Measurements from ENCODE around the gene IL5RA.

IL5RA gene, protein sequence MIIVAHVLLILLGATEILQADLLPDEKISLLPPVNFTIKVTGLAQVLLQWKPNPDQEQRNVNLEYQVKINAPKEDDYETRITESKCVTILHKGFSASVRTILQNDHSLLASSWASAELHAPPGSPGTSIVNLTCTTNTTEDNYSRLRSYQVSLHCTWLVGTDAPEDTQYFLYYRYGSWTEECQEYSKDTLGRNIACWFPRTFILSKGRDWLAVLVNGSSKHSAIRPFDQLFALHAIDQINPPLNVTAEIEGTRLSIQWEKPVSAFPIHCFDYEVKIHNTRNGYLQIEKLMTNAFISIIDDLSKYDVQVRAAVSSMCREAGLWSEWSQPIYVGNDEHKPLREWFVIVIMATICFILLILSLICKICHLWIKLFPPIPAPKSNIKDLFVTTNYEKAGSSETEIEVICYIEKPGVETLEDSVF

DNA sequence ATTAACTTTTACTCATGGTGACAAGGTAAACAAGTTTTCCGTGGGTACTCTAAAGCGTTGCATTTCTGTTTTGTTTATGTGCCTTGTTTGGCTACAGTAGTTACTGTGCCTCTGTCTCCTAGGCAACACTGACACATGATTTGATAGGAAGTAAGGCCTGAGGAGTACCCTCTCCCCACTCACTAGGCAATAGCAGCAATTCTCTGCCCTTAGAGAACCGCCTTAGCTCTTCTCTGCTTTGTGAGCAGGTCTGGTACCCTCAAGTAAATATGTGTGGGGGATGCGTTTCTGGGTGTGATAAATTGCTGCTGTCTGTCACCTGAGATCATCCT is at the start of gene IL5RA:
Gene IL5RA, minus strand, starts transcription at position 76 of the 332 bp plus-strand sequence. CDS start 5,390 bp downstream, outside the sequence.
- peak; percentile 3 for DNase-seq

DNA sequence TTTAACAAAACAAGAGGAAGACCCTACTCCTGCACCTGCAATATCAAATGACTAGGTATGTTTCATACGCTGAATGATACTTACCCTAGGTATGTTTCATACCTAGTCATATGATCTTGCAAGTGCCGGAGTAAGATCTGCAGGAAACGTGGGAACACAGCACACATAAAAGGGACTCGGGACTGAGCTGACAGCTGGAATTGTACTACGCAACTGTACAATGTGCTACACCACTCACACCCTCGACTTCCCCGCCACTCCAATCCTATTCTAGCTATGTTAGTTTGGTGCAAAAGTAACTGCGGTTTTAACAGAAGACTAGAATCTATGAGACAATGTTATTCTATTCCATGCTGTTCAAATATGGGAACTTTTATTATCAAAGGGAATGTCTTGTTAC is 47.3 kb upstream of the IL5RA start:
- no peak for DNase-seq

DNA sequence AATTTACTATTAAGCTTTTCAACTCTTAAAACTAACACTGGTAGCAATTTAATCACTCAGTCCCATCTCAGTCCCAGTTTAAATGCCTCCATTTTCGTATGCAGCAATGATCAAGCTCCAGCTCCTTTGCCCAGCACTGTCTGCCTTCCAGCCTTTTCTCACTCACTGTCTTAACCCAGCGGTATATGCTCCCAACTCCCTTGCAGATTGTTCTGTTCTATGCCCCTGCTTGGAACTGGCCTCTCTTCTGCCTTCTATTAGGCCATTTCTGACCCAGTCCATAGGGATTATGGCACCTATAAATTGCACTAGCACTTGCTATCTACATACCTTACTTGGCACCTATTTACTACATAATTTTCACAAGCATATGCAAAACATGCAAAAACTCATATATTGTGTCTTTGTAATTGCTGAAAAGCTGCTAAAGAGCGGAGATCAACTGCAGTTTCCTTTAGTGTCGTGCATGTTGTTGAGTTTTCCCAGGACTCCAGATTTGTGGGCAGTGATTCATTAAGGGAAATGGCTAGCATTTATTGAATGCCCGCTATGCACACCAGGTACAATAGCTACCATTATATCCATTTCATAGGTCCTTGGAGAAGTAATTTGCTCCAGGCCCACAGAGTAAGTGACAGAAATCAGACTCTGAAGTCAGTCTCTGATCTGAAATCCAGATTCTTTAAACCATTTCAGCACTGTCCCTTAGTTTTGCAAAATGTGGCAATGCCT is 44.9 kb upstream of the IL5RA start:
- DNase-seq: no peak

DNA sequence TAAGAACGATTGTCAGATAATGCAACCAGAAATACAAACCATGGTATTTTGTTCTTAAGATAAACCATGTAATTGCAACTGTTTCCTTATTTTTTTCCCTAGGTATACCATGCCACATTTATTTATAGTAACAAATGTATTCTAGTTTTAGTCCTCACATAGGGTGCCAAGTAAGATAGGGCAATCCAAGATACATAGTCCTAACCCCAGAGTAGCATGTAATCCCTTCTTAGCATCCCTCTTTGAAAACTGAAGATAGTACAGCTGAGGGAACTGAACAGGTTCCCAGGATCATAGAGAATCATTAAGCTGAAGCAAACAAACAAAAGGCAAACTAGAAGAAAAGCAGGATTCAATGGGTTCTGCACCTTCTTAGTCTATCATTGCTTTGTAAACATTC is 41.3 kb upstream of the IL5RA start:
- DNase-seq: no peak

DNA sequence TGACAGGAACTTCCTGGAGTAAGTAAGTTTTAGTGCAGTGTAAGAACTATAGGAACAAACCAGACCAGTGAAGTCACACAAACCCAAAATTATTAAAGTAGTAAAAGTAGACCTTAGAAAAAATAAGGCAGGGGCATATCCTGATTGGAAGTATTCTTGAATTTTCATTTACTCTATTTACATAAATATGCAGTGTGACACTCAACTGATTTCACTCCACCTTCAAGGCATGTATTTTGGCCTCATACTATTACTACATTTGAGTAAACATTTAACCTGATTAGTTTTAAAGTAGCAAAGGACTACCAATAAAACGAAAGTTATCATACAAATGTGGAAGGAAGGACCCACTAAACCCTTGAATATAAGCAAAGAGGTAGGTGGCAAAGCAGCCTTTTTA is 39.4 kb upstream of the IL5RA start:
- no peak for DNase-seq

DNA sequence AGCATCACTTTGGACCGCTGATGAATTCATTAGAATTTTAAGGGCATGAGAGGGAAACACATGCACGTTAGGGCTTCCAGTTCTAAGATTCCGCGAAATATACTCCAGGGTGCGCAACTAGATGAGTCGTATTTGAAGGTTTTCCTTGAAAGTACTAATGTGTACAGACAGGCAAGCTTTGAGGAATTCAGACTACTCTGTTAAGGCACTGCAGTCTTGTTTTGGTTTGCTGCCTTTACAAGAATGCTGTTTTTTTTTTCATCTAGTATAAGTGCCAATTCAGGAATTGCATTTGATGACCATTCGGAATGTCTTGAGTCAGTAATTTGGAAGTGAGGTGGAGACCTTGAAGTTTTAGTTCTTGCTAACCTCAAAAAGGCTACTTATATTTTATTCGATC is 35.7 kb upstream of the IL5RA start:
- no peak for DNase-seq

DNA sequence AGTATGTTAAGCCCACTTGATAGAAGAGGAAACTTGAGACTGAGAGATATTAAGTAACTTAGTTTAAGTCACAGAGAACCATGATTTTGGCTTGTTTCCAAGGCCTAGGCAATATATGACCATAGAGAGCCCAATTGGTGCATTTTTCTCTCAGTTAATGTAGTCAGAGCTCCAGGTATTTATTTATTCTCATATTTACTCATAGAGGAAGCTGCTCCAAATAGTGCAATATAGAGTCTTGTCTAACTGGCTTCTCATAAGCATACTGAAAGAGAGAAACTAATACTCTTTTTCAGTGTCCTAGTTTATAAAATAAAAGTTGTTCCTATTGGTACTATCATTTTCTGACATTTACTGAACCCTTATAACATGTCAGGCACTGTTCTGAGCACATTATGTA is 31.8 kb upstream of the IL5RA start:
- no peak for DNase-seq

DNA sequence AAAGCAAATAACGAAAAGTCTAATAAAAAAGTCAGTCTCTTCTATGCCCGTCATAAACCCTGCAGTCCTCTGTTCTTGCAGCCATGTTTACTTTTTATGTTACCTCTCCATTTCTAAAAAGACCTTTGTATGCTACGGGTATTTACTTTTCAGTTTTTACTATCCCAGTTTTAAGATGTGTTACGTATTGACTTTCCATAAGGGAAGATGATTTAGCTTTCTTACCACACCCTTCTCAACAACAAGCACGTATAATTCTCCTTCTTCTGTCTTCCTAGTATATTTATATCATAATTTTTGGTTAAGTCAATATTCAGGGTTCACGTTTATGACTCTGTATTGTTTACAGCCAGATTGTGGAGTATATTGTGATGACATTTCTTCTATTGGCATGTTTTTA is 27.4 kb upstream of the IL5RA start:
- no peak for DNase-seq

DNA sequence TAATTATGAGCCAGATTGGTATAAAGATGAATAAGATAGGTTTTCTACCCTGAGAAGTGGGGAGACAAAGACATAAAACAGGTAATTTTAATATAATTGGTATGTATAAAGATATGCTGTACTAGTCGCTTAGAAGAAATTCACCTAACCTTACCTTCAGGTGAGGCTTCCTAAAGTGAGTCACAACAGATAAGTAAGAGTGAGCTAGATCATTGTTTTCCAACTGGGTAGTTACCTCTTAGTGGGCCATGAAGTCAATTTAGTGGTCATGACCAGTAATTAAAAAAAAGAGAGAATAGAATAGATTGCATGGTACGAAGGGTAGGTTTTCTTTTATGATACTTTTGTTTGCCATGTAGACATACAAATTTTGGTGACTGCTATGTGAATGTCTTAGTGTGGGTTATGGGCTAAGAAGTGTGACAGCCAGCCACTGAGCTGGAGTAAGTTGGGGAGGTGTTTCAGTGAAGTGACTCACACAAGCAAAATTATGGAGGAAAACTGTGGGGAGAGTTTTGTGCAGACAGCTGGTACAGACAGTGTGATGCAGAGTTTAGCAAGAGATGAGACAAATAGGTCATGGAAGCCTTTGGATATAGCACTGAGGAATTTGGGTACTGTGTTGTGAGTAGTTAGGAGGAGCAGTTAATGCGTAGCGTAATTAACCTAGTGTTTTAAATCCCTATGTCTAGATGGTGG is 24.7 kb upstream of the IL5RA start:
- DNase-seq: no peak

DNA sequence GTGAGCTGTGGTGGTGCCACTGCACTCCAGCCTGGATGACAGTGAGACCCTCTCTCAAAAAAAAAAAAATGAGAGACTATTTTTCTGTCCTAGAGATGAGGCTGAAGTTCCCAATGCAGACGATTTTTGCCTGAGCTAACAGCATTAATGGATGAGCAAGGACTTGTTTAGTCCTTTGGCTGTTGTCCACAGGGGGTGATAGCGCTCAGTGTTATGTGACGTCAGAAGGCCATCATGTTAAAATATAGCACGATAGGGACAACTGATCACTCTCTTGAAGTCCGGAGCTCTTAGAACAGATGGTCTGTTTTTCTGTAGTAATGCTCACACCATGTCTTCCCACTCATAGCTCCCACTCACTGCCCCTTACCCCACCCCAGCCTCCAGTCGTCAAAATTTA is 23.3 kb upstream of the IL5RA start:
- no peak for DNase-seq

DNA sequence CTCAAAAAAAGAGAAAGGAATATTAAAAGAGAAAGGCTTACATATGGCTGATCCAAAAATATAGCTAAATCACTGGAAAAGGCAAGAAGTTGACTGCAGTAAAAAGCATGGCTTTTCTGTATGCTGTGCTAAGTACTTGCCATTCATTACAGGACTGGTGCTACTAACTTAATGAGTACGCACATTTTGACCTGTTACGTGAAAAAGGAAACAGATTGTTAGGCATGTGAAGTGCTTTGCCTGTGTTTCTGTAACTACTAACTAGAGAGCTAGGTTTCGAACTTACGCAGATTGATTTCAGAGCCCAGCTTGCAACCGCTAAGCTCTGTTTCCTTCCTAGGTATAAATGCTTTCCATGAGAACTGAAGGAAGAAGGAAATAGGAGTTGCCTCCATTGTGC is 19.4 kb upstream of the IL5RA start:
- no peak for DNase-seq

DNA sequence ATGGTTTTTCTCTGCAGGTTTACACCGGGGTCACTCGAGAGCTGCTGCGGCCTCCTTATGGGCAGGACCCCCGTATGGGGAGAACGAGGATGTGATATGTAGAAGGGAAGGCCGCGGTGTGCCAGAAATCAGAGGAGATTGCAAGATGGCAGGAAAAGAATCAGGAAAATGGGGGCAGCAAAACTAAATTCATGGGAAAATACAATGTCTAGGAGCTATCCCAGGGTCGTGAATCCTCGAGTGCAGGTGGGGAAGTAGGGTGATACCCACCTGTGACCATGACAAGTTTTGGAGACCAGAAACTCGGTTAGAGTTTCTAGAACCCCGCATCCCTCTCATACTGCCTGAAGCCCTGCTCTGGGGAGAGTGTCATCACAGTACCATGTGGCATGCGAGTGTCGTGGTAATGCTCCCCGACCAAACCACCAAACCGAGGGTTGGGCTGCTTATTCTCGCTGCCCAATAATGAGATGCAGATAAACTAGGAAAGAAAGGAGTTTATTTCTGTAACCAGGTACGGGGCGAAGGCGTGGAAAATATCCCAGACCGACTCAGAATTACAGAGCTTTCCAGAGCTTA is 17.3 kb upstream of the IL5RA start:
- no peak for DNase-seq

DNA sequence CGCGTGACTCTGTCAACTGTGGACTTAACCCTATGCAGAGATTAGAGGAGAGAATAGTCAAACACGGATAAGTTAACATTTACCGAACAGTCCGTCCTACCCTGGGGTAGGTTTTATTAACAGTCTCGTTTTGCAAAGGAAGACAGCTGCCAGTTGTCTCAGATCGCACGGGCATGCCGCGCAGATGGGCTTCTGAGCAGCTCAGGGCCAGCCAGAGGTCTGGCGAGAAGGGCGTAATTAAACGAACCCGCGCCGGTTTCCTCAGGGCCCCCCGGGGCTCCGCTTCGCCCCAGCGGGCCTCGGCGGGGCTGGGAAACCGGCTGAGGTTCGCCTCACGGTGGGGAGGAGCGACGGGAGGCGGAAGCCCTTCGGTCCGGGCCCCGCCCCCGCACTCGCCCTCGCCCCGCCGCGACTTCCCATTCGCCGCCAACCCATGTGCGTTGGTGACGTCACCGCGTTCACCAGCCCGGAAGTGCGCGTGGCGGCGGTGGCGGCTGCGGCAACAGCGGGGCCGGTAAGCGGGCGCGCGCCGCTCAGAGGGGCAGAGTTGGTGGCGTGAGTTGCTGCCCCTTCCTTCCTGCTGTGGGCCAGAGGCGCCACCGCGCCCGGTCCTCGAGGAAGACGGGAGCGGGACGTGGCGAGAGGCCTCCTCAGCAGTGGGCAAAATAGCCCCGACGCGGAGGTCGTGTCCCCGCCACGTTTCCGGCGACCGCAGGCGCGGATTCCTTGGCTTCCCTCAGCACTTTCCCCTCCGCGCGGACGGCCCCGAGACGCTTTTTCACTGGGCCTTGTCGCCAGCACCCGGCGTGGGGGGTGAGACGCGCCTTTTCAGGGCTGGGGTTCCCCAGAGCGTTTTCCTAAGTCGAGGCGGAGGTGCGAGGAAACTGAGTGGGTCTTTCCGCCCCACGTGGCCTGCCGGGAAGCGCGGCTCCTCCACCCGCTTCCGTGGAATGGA is 16.6 kb upstream of the IL5RA start, which contains the start of gene TRNT1:
Gene TRNT1, plus strand, starts transcription at position 464 of the 955 bp plus-strand sequence. CDS start 2,101 bp downstream, outside the sequence.
- peak; percentile 49 for DNase-seq

DNA sequence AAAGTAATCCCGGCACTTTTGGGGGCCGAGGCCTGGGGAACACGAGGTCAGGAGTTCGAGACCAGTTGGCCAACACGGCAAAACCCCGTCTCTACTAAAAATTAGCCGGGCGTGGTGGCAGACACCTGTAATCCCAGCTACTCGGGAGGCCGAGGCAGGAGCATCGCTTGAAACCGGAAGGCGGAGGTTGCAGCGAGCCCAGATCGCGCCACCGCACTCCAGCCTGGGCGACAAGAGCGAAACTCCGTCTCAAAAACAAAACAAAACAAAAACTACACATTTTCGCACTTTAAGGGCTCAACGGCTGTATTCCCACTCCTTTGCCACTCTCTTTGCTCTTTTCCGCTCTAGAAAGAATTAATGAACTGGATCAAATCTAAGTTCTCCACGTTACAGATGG is 15.8 kb upstream of the IL5RA start:
- DNase-seq: no peak

DNA sequence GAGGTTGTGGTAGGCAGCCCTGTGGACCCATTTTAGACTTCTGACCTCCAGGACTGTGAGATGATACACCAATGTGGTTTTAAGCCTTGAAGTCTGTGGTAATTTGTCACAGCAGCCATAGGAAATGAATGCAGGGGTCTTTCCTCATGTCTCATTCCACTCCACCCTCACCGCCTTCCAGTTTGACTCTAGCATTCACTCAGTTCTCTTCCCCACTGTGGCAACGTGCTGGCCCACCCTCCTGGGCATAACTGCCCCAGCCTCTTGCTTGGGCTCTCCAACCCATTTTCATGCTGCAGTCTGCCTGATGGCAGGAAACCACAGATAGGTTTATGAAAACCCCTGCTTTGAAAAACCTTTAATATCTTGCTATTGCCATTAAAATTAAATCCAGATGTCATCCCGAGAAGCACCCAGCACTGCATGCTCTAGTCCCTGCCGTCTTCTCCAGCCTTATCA is 9.2 kb upstream of the IL5RA start:
- no peak for DNase-seq

DNA sequence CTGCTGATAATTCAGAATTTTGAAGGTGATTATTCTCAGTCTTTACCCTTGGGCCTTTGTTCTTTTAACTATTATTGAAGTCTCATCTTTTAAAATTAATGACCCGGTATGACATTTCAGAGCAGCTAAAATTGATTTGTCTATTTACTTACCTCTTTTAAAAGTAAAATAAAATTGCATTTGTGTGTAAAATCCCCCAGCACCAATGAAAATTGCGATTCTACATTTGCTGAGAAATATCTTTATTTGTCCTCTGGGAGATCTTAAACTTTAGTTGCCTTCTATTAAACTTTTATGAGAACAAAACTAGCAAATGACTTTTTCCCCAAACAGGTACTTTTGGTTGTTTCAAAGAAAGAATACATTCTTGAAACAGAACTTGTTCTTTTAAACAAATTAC is 7.5 kb upstream of the IL5RA start:
- DNase-seq: no peak

DNA sequence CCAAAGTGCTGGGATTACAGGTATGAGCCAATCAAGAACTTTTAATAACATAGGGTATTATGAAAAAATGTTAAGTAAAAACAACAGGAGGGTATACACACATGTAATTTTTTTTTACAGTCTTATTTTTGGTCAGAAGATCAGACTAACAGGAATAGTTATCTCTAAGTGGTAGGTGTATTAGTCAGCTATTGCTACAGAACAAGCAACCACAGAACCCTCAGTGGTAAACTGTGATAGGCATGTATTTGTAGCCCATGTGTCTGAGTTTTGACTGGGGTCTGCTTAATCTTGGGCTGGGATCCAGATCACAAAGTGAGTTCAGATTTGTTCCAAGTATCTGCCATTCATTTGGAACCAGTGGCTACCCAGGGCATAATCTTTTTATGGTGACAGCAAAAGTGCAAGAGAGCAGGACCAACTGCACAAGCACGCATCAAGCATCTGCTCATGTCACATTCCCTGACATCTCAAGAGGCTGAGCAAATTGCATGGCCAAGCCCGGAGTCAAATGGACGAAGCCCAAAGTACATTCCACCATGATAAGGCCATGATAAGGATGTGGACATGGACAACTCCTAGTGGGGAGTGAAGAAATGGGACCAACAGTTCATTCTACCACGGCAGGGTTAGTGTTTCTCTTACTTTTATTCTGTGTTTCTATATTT is 3.0 kb upstream of the IL5RA start:
- DNase-seq: no peak

DNA sequence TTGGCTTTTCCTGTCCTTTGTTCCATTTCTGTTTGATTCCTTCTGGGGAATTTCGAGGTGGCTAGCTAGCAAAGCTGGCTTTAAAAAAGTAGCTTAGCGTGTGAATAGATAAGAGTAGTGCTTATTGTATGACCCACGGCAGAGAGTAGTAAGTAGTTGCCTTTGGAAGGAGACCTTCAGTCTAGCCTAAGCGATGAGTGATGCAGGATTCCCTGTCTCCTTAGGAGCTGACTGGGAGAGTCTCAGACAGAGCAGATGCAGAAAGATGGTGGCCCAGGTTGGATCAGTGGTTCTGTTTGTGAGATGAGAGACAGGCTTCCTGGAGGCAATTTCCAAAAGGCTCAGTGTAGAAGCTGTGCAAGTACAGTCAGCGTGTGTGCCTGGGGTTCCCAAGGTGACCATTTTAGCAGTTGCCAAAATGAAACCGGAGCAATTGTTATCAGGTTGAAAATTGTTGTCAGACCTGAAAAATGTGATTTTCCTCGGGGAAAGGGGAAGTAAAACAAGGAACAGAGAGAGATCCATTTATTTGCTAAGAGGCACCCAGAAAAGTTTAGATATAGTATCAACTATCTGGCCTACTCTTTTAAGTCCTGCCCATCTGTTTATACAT is 681 bp upstream of the IL5RA start:
- DNase-seq: no peak

DNA sequence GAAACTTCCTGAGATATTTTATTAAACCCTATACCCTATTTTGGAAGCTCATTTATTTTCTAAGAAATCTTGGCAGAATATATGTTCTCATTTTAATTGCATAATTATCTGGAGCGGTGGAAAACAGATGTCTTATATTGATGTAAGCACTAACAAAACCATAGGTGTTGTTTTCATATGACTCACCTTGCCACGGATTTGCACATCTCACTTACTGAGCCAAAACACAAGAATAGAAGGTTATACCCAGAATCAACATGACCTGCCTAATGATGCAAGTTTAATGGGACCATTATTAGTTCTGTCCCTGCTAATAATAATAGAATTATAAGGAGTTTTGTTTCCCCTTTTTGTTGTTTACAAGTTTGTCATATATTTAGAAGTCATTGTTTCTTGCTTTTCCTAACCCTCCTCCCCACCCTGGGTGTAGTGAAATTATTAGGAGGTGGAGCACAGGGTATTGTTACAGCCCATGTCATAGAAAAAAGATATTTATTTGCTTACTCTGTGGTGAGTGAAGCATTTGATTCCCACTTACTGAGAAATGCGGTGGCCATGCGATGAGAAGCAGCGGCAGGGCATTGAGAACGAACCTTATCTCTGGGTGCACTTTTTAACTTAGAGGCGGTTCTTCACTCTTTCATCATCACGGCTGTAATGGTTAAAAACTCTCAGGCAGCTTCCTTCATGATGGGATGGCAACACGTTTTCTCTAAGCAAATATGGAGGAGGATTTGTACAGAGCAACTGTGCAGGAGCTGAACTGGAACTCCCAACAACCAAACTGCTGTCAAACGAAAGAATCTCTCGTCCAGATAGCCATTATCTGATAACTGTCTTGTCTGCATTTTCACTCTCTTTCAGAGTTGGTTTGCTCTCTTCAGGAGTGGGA is 521 bp downstream of the IL5RA start:
- no peak for DNase-seq

DNA sequence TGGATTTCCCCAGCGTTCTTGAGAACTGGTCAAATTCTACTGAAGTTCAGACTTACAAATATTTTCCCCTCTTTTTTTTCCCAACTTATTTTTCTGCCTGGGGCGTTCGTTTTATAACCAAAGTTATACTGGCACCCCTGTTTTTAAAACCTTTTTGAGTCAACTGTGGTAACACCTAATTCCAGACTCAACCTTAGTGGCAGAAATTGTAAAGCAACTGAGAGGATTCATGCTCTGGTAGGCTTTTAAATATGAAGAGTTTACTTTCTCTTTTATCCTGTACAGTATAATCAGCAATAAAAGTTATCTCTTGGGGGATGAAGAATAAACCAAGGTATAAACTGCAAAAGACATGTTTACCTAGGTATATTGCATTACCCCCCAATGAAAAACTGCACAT is 2.3 kb downstream of the IL5RA start:
- DNase-seq: no peak
